Left forelimb (tissue), 1 donor: Measurements from ENCODE around the gene FOXK1.

Source experiments
- DNase-seq: peaks from one replicate; pipeline ENCODE4 v3.0.0-alpha.2; 2018; ENCODE audit warnings: low spot score

FOXK1 gene

GRCh38 chr7:4722960-4723630, 41.0 kb downstream of the FOXK1 start:
- no peak for DNase-seq

DNA sequence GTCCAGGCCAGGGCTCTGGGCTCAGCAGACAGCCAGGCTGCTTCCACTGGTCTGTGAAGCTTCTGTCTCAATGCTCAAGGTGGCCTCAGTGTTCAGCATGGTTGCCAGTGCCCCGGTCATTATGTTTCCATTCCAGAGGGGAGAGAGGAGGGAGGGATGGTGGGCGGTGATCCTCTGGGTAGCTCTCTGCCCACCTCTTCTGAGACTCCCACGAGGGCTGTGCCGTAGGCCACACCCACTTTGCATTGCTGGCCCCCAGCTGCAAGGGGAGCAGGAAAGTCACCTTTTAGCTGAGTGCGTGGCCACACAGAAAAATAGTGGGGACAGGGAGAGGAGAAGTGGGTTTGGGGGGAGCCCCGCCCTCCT, 42.5 kb downstream of the FOXK1 start:
- no peak for DNase-seq

GRCh38 chr7:4725014-4725849, 43.1 kb downstream of the FOXK1 start:
- DNase-seq: peak; percentile 84

DNA sequence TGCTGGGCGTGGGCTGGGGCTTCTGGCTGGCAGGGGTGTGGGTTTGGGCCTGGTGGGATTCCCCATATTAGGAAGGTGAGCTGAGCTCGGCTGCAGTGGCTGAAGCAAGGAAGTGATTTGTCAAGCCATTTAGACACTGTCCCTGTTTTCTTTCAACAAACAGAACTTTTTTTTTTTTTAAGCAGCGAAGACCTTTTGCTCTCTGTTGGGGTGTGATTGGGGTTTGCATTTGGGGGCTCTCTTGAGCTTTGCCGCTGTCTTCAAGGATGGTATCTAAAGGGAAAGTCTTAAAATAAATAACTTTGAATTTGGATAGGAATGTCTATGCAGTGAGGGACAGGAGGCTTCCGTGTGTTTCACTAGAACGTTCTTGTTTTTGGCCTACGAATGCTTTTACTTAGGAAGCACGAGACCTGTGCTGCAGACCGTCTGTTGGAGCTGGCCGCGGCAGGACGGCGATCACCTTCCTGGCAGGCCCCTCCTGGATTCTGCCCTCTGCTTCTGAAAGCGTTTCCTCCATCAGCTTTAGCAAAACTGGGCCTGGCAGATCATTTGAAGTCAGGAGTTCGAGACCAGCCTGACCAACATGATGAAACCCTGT, 43.9 kb downstream of the FOXK1 start:
- DNase-seq: no peak

DNA sequence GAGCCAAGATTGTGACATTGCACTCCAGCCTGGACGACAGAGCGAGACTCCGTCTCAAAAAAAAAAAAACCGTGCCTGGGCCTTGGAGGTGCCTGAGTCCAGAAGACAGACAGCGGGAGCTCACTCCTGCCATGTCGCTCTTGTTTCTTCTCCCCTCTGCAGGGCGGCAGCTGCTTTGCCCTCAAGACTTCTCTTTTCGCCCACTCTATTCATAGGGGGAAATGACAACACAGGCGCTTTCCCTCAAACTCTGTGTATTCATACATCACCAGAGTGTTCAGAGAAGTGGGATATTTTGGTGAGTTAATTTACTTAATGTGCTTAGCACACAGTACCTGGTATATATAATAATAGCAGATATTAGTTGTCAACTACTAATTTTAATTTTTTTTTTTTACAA, 44.5 kb downstream of the FOXK1 start:
- no peak for DNase-seq

DNA sequence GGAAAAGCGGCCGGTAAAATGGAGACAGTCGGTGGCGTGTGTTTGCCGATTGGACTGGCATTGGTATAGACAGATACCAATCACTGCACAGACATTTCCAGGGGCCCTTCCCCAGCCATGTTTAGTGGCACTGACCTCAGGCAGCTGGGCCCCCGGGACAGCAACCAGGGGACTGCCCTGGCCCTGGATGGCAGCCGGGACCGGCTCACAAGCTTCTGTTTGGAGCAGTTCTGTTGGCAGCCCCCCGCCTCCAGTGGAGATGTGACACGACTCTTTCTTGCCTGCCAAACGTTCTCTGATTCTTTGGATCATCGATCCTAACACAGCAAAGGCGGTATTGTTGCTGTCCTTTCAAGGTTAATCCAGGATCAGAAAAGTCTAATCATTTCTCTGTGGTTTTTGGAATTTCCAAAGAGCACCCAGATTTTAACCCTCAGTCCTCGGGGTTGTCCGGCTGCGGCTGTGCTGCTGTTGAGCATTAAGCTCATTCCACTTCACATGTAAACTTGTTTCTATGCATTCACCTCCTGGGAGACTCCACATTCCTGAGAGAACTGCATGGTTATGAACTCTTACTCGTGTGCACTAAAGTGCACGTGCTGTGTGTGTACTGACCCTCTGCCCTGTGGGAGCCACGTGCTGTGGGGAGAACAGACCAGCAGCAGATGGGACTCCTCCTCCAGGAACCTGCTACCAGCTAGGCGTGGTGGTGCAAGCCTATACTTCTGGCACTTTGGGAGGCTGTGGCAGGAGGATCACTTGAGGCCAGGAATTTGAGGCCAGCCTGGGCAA, 46.0 kb downstream of the FOXK1 start:
- DNase-seq: no peak

- DNase-seq: no peak
Observed at GRCh38 chr7:4729266-4729665, 47.2 kb downstream of the FOXK1 start.

- no peak for DNase-seq
Observed at GRCh38 chr7:4730276-4730675, 48.2 kb downstream of the FOXK1 start.

GRCh38 chr7:4730971-4731370, 48.9 kb downstream of the FOXK1 start:
- DNase-seq: no peak

DNA sequence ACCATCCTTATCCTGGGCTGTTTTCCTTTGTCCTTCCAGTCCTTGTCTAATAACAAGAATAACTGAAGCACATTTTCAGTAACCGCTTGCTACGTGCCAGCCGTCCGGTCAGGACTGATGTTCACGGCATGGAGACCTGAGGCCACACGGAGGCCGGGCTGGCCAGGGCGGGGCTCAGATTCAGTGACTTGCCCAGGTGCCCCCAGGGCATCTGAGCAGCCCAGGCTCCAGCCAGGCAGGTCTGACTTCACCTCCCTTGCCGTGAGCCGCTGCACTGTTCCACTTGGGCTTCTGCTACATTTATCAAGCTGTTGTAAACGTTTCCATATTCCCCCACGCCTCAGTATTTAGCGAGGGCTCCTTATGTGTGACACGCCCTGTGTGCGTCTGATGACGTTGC, 49.7 kb downstream of the FOXK1 start:
- no peak for DNase-seq

DNA sequence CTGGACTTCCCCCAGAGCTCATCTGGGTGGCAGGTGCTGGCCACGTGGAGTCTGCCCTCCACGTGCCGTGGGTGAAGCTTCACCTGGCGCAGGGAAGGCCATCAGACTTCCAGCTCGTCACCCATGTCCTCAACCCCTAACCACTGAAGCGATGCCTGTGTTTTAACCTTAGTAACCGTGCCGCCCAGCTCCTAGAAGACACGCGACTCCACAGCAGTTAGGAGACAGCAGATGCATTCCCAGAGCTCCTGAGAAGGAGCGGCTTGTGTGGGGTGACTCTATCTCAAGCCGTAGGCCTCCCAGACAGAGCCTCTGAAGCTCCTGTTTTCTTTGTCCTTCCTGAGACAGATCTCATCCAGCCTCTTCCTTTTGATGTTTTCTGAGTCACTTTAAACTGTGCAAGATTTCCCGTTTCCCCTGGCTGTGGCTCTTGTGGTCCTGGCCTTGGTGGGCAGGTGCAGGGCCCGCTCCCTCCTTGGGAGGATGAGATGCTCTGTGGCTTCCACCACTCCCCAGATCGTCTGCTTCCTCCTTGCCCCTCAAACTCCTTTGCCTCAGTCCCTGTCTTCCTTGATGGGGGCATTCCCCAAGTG, 51.9 kb downstream of the FOXK1 start:
- DNase-seq: no peak

GRCh38 chr7:4734587-4735345, 52.7 kb downstream of the FOXK1 start:
- no peak for DNase-seq

DNA sequence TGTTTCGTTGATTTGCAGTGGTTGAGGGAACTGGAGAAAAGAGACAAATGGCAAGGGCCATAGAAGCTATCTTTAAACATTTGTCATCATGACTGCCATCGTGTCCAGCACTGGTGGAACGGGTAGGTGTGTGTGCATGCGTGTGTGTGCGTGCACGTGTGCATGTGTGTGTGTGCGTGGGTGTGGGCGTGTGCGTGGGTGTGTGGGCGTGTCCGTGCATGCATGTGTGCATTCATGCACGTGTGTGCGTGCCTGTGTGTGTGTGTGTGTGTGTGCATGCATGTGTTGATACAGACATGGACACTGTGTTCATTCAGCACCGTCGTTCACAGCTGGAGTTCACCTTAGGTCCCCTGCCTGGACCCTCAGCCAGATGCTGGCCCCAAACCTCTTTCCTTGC, 55.2 kb downstream of the FOXK1 start:
- DNase-seq: no peak

GRCh38 chr7:4738711-4739527, 56.8 kb downstream of the FOXK1 start:
- no peak for DNase-seq

DNA sequence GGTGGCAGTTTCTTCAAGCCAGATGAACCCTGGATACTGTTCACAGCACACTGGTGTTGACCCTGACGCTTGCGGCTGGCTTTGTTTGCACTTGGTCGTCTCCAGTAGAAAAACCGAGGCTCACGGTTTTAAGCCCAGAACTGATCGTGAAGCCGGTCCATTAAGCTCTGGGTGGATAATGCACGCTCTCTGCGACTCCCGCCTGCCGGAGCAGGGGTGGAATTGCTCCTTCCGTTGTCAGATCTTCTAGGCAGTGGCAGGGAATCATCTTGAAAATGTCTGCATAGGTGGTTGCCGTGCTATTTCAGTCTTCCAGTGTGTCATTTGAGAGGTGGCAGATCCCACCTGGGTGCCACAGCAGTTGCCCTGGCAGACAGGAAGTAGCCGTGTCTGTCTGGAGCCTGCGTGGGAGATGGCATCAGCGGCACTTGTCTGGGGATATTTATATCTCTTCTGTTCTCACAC, 57.5 kb downstream of the FOXK1 start:
- DNase-seq: no peak

- no peak for DNase-seq
Observed at GRCh38 chr7:4740796-4741195, 58.7 kb downstream of the FOXK1 start.

GRCh38 chr7:4742051-4742573, 60.0 kb downstream of the FOXK1 start:
- DNase-seq: no peak

GRCh38 chr7:4742852-4743251, 60.8 kb downstream of the FOXK1 start:
- no peak for DNase-seq

DNA sequence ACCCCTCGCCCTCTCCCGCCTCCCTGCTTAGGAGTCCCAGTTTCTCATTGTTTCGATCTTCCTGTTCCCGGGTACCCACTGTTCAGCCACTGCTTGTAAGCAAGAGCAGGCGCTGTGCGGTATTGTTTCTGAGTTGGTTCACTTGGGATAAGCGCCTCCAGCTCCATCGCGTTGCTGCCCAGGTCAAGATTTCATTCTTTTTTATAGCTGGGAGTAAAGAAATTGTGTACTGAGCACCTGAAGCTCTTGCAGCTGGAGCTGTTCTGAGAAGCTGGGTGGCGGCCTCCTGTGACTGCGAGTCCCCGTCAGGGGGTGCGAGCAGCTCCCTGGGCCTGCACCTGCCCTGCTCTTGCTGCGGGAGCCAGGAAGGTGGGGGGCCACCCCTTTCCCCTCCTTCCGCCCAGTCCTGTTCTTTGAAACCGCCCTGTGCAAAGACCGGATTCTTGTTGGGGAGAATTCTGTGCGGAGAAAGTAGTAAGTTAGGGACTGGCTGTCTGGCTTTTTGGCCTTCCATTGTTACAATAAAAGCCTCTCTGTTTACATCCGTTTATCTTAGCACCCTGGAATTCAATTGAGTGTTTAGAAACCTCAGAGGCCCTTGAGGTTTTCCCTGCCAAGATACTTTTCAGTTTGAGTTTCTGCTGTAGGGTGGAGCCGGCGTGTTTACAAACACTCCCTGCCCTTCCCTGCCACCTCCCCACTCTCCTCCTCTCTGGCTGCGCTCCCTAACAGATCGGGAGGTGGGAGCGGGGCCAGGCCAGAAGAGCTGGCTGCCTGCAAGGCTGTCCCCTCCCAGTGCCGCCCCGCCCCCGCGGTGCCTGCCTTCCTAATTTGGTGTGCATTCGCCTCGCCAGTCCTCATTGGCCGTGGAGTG, 62.5 kb downstream of the FOXK1 start:
- DNase-seq: peak; percentile 97
